MM.1S (cell line): ENCODE data around the gene CDC20.

ENCODE experiments used
- CTCF ChIP-seq: fragments of 300-600 bp; sonication (generic); IDR thresholded peaks from 2 replicates; pipeline ENCODE4 v1.5.1; 2016; ENCODE audit warnings: antibody characterized with exemption, low read length, mixed read lengths
- EZH2 ChIP-seq: fragments of 300-600 bp; sonication (generic); optimal IDR thresholded peaks from 2 replicates; pipeline ENCODE3; 2017; ENCODE audit warnings: low read depth, mild to moderate bottlenecking, antibody characterized with exemption, low read length, mixed read lengths
- EZH2phosphoT487 ChIP-seq: fragments of 300-600 bp; sonication (generic); IDR thresholded peaks from 2 replicates; pipeline ENCODE4 v1.6.1; 2018; ENCODE audit warnings: antibody characterized with exemption, low read length

GRCh38 chr1:43345120-43345519 is 13.7 kb upstream of the CDC20 start:
- TF ChIP-seq CTCF (no peak), EZH2 (no peak), EZH2phosphoT487 (no peak)
